ENCODE data around the gene ELMO2.
A peak's percentile ranks its signal among the peaks of the same experiment; 100 is the strongest.

The ELMO2 gene

GRCh38 chr20:46408281-46408731, 1.9 kb upstream of the ELMO2 start:
- H3K27ac ChIP-seq (ENCODE audit: low read depth, low read length, poor library complexity, severe bottlenecking) = no peak overlapping the region
- H2AFZ ChIP-seq (ENCODE audit: low read length) = no peak overlapping the region
- H3K4me2 ChIP-seq (ENCODE audit: low read length) = no peak overlapping the region
- no peaks in the 10 kb centered on the region for H3K79me2 ChIP-seq (ENCODE audit: insufficient read depth, low read length)
- peaks cover 24% of the 10 kb centered on the region for H3K4me1 ChIP-seq (ENCODE audit: insufficient read depth, low read length, severe bottlenecking)
- no peak for TF ChIP-seq CTCF (IDR thresholded peaks at IDR 0.05; ENCODE audit: low read length)
- TF ChIP-seq EZH2 (IDR thresholded peaks at IDR 0.05; ENCODE audit: borderline replicate concordance, low read length) = no peak
- no peaks in the 10 kb centered on the region for H3K9me3 ChIP-seq (ENCODE audit: low read length)
- H3K27me3 ChIP-seq (ENCODE audit: insufficient read depth, low read length) = no peaks in the 10 kb centered on the region
- H3K36me3 ChIP-seq (ENCODE audit: insufficient read depth, low read length) = no peaks in the 10 kb centered on the region
- H3F3A ChIP-seq (ENCODE audit: insufficient read depth, low read length) = no peaks in the 10 kb centered on the region
- H3K9ac ChIP-seq (ENCODE audit: low read length) = no peak overlapping the region
- no peak overlapping the region for H3K4me3 ChIP-seq (ENCODE audit: low read depth, low read length, poor library complexity, severe bottlenecking)
- H4K20me1 ChIP-seq (ENCODE audit: insufficient read depth, low read length) = no peaks in the 10 kb centered on the region
- H3K9me2 ChIP-seq (ENCODE audit: low read depth, low read length) = no peaks in the 10 kb centered on the region

GRCh38 chr20:46407671-46407996, 1.2 kb upstream of the ELMO2 start:
- H3K9me2 ChIP-seq (ENCODE audit: low read depth, low read length) = no peaks in the 10 kb centered on the region
- no peak overlapping the region for H3K27ac ChIP-seq (ENCODE audit: low read depth, low read length, poor library complexity, severe bottlenecking)
- H2AFZ ChIP-seq (ENCODE audit: low read length) = no peak overlapping the region
- no peaks in the 10 kb centered on the region for H3K27me3 ChIP-seq (ENCODE audit: insufficient read depth, low read length)
- no peak overlapping the region; the same call in 1 of the 2 replicates for H3K4me2 ChIP-seq (ENCODE audit: low read length)
- H3F3A ChIP-seq (ENCODE audit: insufficient read depth, low read length) = no peaks in the 10 kb centered on the region
- H4K20me1 ChIP-seq (ENCODE audit: insufficient read depth, low read length) = no peaks in the 10 kb centered on the region
- no peak overlapping the region for H3K4me3 ChIP-seq (ENCODE audit: low read depth, low read length, poor library complexity, severe bottlenecking)
- TF ChIP-seq EZH2 (IDR thresholded peaks at IDR 0.05; ENCODE audit: borderline replicate concordance, low read length) = no peak
- no peak for TF ChIP-seq CTCF (IDR thresholded peaks at IDR 0.05; ENCODE audit: low read length)
- no peaks in the 10 kb centered on the region for H3K9me3 ChIP-seq (ENCODE audit: low read length)
- peaks cover 24% of the 10 kb centered on the region for H3K4me1 ChIP-seq (ENCODE audit: insufficient read depth, low read length, severe bottlenecking)
- no peaks in the 10 kb centered on the region for H3K79me2 ChIP-seq (ENCODE audit: insufficient read depth, low read length)
- H3K9ac ChIP-seq (ENCODE audit: low read length) = no peak overlapping the region
- no peaks in the 10 kb centered on the region for H3K36me3 ChIP-seq (ENCODE audit: insufficient read depth, low read length)

GRCh38 chr20:46406986-46407670, 713 bp upstream of the ELMO2 start:
- no peak for TF ChIP-seq CTCF (IDR thresholded peaks at IDR 0.05; ENCODE audit: low read length)
- TF ChIP-seq EZH2 (IDR thresholded peaks at IDR 0.05; ENCODE audit: borderline replicate concordance, low read length) = no peak
- H3K4me3 ChIP-seq (ENCODE audit: low read depth, low read length, poor library complexity, severe bottlenecking) = peak overlapping the region; percentile 73
- H3K4me2 ChIP-seq (ENCODE audit: low read length) = peak overlapping the region; percentile 87
- H3K4me1 ChIP-seq (ENCODE audit: insufficient read depth, low read length, severe bottlenecking) = peaks cover 24% of the 10 kb centered on the region
- no peak overlapping the region for H3K27ac ChIP-seq (ENCODE audit: low read depth, low read length, poor library complexity, severe bottlenecking)
- no peaks in the 10 kb centered on the region for H3K79me2 ChIP-seq (ENCODE audit: insufficient read depth, low read length)
- H4K20me1 ChIP-seq (ENCODE audit: insufficient read depth, low read length) = no peaks in the 10 kb centered on the region
- H2AFZ ChIP-seq (ENCODE audit: low read length) = no peak overlapping the region
- H3K9me3 ChIP-seq (ENCODE audit: low read length) = no peaks in the 10 kb centered on the region
- no peaks in the 10 kb centered on the region for H3K36me3 ChIP-seq (ENCODE audit: insufficient read depth, low read length)
- no peaks in the 10 kb centered on the region for H3K27me3 ChIP-seq (ENCODE audit: insufficient read depth, low read length)
- no peaks in the 10 kb centered on the region for H3F3A ChIP-seq (ENCODE audit: insufficient read depth, low read length)
- H3K9me2 ChIP-seq (ENCODE audit: low read depth, low read length) = no peaks in the 10 kb centered on the region
- H3K9ac ChIP-seq (ENCODE audit: low read length) = peak overlapping the region; percentile 50
